Measurements from ENCODE around the gene ACYP2.

- TF ChIP-seq POLR2AphosphoS5 (IDR thresholded peaks at IDR 0.05; ENCODE audit: borderline replicate concordance, low read depth, low read length) (no peak), EZH2 (IDR thresholded peaks at IDR 0.05) (no peak), FOXP2 (optimal IDR thresholded peaks at IDR 0.05; ENCODE audit: control extremely low read depth, extremely low read length, insufficient read depth) (no peak)
Observed at GRCh38 chr2:54207666-54208195, 92.3 kb downstream of the ACYP2 start.

Measured in SK-N-MC (cell line).